ENCODE data around the gene IL1RAPL1.

- TF ChIP-seq POLR2AphosphoS2 (IDR thresholded peaks at IDR 0.05; ENCODE audit: low read length): no peak
- no peak for TF ChIP-seq BCL6 (CRISPR knock-in tag; IDR thresholded peaks at IDR 0.05)
- TF ChIP-seq ZNF232 (CRISPR knock-in tag; IDR thresholded peaks at IDR 0.05): no peak
- TF ChIP-seq MYBL2 (IDR thresholded peaks at IDR 0.05; ENCODE audit: low read depth): no peak
- TF ChIP-seq MYBL2 (CRISPR knock-in tag; IDR thresholded peaks at IDR 0.05; ENCODE audit: borderline replicate concordance): no peak
- TF ChIP-seq EP300 (IDR thresholded peaks at IDR 0.05; ENCODE audit: low read length): no peak
- TF ChIP-seq, protein P1, sequence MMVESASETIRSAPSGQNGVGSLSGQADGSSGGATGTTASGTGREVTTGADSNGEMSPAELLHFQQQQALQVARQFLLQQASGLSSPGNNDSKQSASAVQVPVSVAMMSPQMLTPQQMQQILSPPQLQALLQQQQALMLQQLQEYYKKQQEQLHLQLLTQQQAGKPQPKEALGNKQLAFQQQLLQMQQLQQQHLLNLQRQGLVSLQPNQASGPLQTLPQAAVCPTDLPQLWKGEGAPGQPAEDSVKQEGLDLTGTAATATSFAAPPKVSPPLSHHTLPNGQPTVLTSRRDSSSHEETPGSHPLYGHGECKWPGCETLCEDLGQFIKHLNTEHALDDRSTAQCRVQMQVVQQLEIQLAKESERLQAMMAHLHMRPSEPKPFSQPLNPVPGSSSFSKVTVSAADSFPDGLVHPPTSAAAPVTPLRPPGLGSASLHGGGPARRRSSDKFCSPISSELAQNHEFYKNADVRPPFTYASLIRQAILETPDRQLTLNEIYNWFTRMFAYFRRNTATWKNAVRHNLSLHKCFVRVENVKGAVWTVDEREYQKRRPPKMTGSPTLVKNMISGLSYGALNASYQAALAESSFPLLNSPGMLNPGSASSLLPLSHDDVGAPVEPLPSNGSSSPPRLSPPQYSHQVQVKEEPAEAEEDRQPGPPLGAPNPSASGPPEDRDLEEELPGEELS (CRISPR knock-in tag; IDR thresholded peaks at IDR 0.05; ENCODE audit: borderline replicate concordance): no peak
- no peak for TF ChIP-seq GATAD2B (IDR thresholded peaks at IDR 0.05; ENCODE audit: borderline replicate concordance)
- TF ChIP-seq MAFG (tag; conservative IDR thresholded peaks at IDR 0.05): no peak
- TF ChIP-seq GATA2 (CRISPR knock-in tag; IDR thresholded peaks at IDR 0.05): no peak
- no peak for TF ChIP-seq PHF21A (IDR thresholded peaks at IDR 0.05; ENCODE audit: borderline replicate concordance, low read depth)
- TF ChIP-seq PHF8 (IDR thresholded peaks at IDR 0.05; ENCODE audit: borderline replicate concordance, low read length): no peak
- no peak for TF ChIP-seq ZNF561 (CRISPR knock-in tag; conservative IDR thresholded peaks at IDR 0.05)
- TF ChIP-seq ATF7 (IDR thresholded peaks at IDR 0.05): no peak
Measured at GRCh38 chrX:28659269-28659668, 72.0 kb downstream of the IL1RAPL1 start.

All from K562 (cell line).